ENCODE results near the gene CLMN.

DNA sequence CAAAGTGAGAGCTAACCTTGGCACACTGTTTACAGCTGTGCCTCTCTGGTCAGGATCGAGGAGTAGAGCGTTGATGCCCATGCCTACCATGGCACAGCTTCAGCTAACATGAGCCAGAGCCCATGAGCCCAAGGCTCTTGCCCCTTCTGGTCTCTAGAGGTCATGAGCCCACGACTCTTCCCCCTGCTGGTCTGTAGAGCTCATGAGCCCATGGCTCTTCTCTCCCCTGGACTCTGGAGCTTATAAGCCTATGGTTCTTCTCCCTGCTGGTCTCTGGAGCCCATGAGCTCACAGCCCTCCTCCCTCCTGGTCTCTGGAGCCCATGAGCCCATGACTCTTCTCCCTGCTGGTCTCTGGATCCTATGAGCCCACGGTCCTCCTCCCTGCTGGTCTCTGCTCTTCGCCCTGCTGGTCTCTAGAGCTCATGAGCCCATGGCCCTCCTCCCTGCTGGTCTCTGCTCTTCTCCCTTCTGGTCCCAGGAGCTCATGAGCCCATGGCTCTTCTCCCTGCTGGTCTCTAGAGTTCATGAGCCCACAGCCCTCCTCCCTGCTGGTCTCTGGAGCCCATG is 16.6 kb upstream of the CLMN start:
- no peak for TF ChIP-seq KDM1A (IDR thresholded peaks at IDR 0.05; ENCODE audit: borderline replicate concordance)
- TF ChIP-seq TAF1 (IDR thresholded peaks at IDR 0.05; ENCODE audit: borderline replicate concordance, low read depth, low read length): no peak
- TF ChIP-seq, protein P1, sequence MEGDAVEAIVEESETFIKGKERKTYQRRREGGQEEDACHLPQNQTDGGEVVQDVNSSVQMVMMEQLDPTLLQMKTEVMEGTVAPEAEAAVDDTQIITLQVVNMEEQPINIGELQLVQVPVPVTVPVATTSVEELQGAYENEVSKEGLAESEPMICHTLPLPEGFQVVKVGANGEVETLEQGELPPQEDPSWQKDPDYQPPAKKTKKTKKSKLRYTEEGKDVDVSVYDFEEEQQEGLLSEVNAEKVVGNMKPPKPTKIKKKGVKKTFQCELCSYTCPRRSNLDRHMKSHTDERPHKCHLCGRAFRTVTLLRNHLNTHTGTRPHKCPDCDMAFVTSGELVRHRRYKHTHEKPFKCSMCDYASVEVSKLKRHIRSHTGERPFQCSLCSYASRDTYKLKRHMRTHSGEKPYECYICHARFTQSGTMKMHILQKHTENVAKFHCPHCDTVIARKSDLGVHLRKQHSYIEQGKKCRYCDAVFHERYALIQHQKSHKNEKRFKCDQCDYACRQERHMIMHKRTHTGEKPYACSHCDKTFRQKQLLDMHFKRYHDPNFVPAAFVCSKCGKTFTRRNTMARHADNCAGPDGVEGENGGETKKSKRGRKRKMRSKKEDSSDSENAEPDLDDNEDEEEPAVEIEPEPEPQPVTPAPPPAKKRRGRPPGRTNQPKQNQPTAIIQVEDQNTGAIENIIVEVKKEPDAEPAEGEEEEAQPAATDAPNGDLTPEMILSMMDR (IDR thresholded peaks at IDR 0.05 in 2 of 3, conservative IDR thresholded peaks at IDR 0.05 in 1 of 3; ENCODE audit: control insufficient read depth in 2 of 3, extremely low read depth in 1 of 3, insufficient read depth in 1 of 3, low read depth in 3 of 3, low read length in 3 of 3): no peak

Measured in GM12878 (cell line).